ENCODE results near the gene KDM8.

- TF ChIP-seq, protein P1, sequence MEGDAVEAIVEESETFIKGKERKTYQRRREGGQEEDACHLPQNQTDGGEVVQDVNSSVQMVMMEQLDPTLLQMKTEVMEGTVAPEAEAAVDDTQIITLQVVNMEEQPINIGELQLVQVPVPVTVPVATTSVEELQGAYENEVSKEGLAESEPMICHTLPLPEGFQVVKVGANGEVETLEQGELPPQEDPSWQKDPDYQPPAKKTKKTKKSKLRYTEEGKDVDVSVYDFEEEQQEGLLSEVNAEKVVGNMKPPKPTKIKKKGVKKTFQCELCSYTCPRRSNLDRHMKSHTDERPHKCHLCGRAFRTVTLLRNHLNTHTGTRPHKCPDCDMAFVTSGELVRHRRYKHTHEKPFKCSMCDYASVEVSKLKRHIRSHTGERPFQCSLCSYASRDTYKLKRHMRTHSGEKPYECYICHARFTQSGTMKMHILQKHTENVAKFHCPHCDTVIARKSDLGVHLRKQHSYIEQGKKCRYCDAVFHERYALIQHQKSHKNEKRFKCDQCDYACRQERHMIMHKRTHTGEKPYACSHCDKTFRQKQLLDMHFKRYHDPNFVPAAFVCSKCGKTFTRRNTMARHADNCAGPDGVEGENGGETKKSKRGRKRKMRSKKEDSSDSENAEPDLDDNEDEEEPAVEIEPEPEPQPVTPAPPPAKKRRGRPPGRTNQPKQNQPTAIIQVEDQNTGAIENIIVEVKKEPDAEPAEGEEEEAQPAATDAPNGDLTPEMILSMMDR (conservative IDR thresholded peaks at IDR 0.05; ENCODE audit: low read depth in 2 of 2): no peak
- TF ChIP-seq POLR2AphosphoS5 (IDR thresholded peaks at IDR 0.05; ENCODE audit: low read depth): no peak
- no peak for TF ChIP-seq EZH2phosphoT487 (IDR thresholded peaks at IDR 0.05; ENCODE audit: unreplicated experiment)
- TF ChIP-seq REST (IDR thresholded peaks at IDR 0.05; ENCODE audit: unreplicated experiment): no peak
- no peak for TF ChIP-seq EZH2 (IDR thresholded peaks at IDR 0.05; ENCODE audit: low read depth, unreplicated experiment)
Observed at GRCh38 chr16:27210174-27210573, 6.8 kb downstream of the KDM8 start.
